Adrenal gland (tissue), 12 donors: ENCODE measurements around the gene ZNF185. TPM values are rescaled to one million over a fixed set of nuclear protein-coding genes. Genes with fewer than 3 reads are reported as not detected.

Experiments used
- DNase-seq, 7 donors: peaks; one replicate each; pipeline ENCODE4 v3.0.0-alpha.2; 2019 to 2020
- H3K27ac ChIP-seq, 5 donors: fragments of 200-600 bp; sonication (generic) in 4 of 5; 1 replicate in 3 of 5; 2 replicates in 2 of 5; pipeline versions ENCODE4 v1.5.1 to v1.8.0; 2016 to 2020; ENCODE audit warnings: mild to moderate bottlenecking in 1 of 5
- H3K27me3 ChIP-seq: fragments of 200-600 bp; 2 replicates; pipeline ENCODE4 v1.8.0; 2021
- H3K36me3 ChIP-seq, 2 donors: fragments of 200-600 bp; replicated peaks in 1 of 2; 1 replicate in 1 of 2; 2 replicates in 1 of 2; pipeline versions ENCODE4 v1.5.1 to v1.8.0; 2018 to 2022
- H3K4me1 ChIP-seq, 2 donors: fragments of 200-600 bp; replicated peaks in 1 of 2; 1 replicate in 1 of 2; 2 replicates in 1 of 2; pipeline versions ENCODE4 v1.5.1 to v1.8.0; 2018 to 2021
- H3K4me3 ChIP-seq, 4 donors: fragments of 200-600 bp; sonication (generic) in 3 of 4; one replicate each; pipeline ENCODE4 v1.5.1; 2016 to 2018
- H3K9me3 ChIP-seq, 3 donors: fragments of 200-600 bp; sonication (generic) in 1 of 3; replicated peaks in 1 of 3; 1 replicate in 2 of 3; 2 replicates in 1 of 3; pipeline versions ENCODE4 v1.5.1 to v1.8.0; 2016 to 2021
- CTCF ChIP-seq, 6 experiments: fragments of 450-650 bp in 4 of 6; fragments of 200-600 bp in 2 of 6; sonication (generic) in 1 of 6; IDR thresholded peaks; 1 replicate in 5 of 6; 2 replicates in 1 of 6; pipeline versions ENCODE4 v1.5.1 to v1.8.0; 2016 to 2021; ENCODE audit warnings: antibody characterized with exemption in 6 of 6, mild to moderate bottlenecking in 2 of 6, moderate library complexity in 1 of 6
- POLR2A ChIP-seq, 2 donors: fragments of 450-650 bp; IDR thresholded peaks; one replicate each; pipeline ENCODE4 v1.6.1; 2017; ENCODE audit warnings: antibody characterized with exemption in 2 of 2, mild to moderate bottlenecking in 2 of 2, moderate library complexity in 1 of 2
- WGBS, 4 donors: extraction: QIAGEN DNeasy Blood & Tissue Kit in 2 of 4; methylation state at CpG; one replicate each; pipeline versions ENCODE4 v1.1.5 to v1.1.7; 2013 to 2017; 5-methylcytosine and 5-hydroxymethylcytosine counted together
- intact Hi-C, 2 donors: fragments of 100-400 bp; cut with DNase I; formaldehyde crosslinking; loops; one replicate each; pipeline versions ENCODE4 v1.14.1 to v1.15.0; 2022 to 2023
- polyA plus RNA-seq, 3 donors: library from polyadenylated mRNA; stranded (reverse); fragments of 200-250 nt in 2 of 3; fragments of 350-450 nt in 1 of 3; fragmentation: Illumina TruSeq in 1 of 3; extraction: RNeasy Lipid Tissue Mini Kit (QIAGEN cat#74804) in 1 of 3; gene quantifications; one replicate each; pipeline ENCODE4 v1.2.3, GENCODE V29; 2013 to 2014
- total RNA-seq, 9 donors: library from RNA; depleted of rRNA in 4 of 9; stranded (reverse); fragments of >200 nt in 4 of 9; fragments of 120-200 nt in 1 of 9; fragmentation: NEBNext Ultra II Directional in 1 of 9; extraction: Animal tissue kit (Norgen Biotek cat#: 25700) in 1 of 9; gene quantifications; one replicate each; pipeline versions ENCODE4 v1.1.0 to v1.2.4, GENCODE V29; 2013 to 2023
- donor health status: healthy with polysubstance abuse.
- donor health status: Bipolar disorder and iron deficiency.
- donor health status: DM: yes; HTN: yes; CAD: no.
- donor health status: DM: no; HTN: no; CAD: no.
- donor health status: DM: no; HTN: no; CAD: no.
- donor health status: DM: yes; HTN: yes; CAD: no.

ZNF185 gene
- total and polyA plus RNA-seq, 12 donors: 1.4 to 303 (median 9.9) TPM

GRCh38 chrX:152927858-152928760, 30.2 kb downstream of the ZNF185 start:
- 74 to 91% (median 81%) methylated on average over 8 to 18 of the region's 18 CpGs for WGBS, 4 donors
- no peaks in the 10 kb centered on the region for H3K36me3 ChIP-seq
- intact Hi-C loops: no loop called here
- H3K27me3 ChIP-seq: no peaks in the 10 kb centered on the region
- H3K4me3 ChIP-seq: no peak overlapping the region
- no peaks in the 10 kb centered on the region for H3K4me1 ChIP-seq
- H3K27ac ChIP-seq: no peak overlapping the region
- TF ChIP-seq CTCF (IDR thresholded peaks at IDR 0.05) (no peak), POLR2A (IDR thresholded peaks at IDR 0.05) (no peak)
- no peaks in the 10 kb centered on the region for H3K9me3 ChIP-seq
- no peak for DNase-seq

GRCh38 chrX:152928761-152929400, 31.0 kb downstream of the ZNF185 start:
- no peak overlapping the region for H3K27ac ChIP-seq
- TF ChIP-seq POLR2A (IDR thresholded peaks at IDR 0.05) (no peak), CTCF (IDR thresholded peaks at IDR 0.05) (no peak)
- DNase-seq: no peak

GRCh38 chrX:152929898-152930297, 32.0 kb downstream of the ZNF185 start:
- Histone ChIP-seq H3K36me3 (no peaks in the 10 kb centered on the region), H3K27me3 (no peaks in the 10 kb centered on the region), H3K9me3 (no peaks in the 10 kb centered on the region), H3K27ac (no peak overlapping the region), H3K4me3 (no peak overlapping the region), H3K4me1 (no peaks in the 10 kb centered on the region)
- no peak for DNase-seq
- TF ChIP-seq CTCF (IDR thresholded peaks at IDR 0.05): no peak
- TF ChIP-seq POLR2A (IDR thresholded peaks at IDR 0.05): no peak
- 68 to 94% (median 82%) methylated on average over 4 of the region's 4 CpGs for WGBS, 4 donors
- intact Hi-C loops: no loop called here

More at GRCh38 chrX:152928761-152929400, 31.0 kb downstream of the ZNF185 start:
- WGBS, 4 donors: 58 to 83% (median 73%) methylated on average over 5 to 10 of the region's 10 CpGs
- H3K36me3 ChIP-seq: no peaks in the 10 kb centered on the region
- no peaks in the 10 kb centered on the region for H3K9me3 ChIP-seq
- H3K4me3 ChIP-seq: no peak overlapping the region
- H3K4me1 ChIP-seq: no peaks in the 10 kb centered on the region
- intact Hi-C loops: no loop called here
- H3K27me3 ChIP-seq: no peaks in the 10 kb centered on the region

- TF ChIP-seq CTCF (IDR thresholded peaks at IDR 0.05): no peak
- TF ChIP-seq POLR2A (IDR thresholded peaks at IDR 0.05): no peak
- Histone ChIP-seq H3K4me3 (no peak overlapping the region), H3K9me3 (no peaks in the 10 kb centered on the region), H3K27ac (no peak overlapping the region), H3K36me3 (no peaks in the 10 kb centered on the region), H3K4me1 (no peaks in the 10 kb centered on the region), H3K27me3 (no peaks in the 10 kb centered on the region)
- WGBS, 4 donors: 78 to 94% (median 87%) methylated on average over 3 to 4 of the region's 4 CpGs
- peak in 1 of 7 donors; percentile 3 for DNase-seq
- intact Hi-C loops: no loop called here
Measured at GRCh38 chrX:152930516-152930915, 32.6 kb downstream of the ZNF185 start.
